Activated T-helper 17 cell treated with anti-CD3 and anti-CD28 coated beads, Interleukin-2, amount 50 U/mL, for 72 hours (primary cell): Measurements from ENCODE around the gene GALR2. TPM values are rescaled to one million over a fixed set of nuclear protein-coding genes. Genes with fewer than 3 reads are reported as not detected.
"Not testable (repeated sequence)": the region's sequence is repeated elsewhere in the genome, so short reads cannot be mapped to it uniquely, and the experiment has no call there.

ENCODE experiments used
- ATAC-seq: fragments of 150-1000 bp; cut with Tn5 transposase; replicated peaks from 2 replicates; pipeline ENCODE4 v1.10.0; 2021; ENCODE audit warnings: mild to moderate bottlenecking, moderate library complexity
- H3K27ac Mint-ChIP-seq: one replicate; pipeline ENCODE4 v1.8.0; 2022; ENCODE audit warnings: mixed read lengths
- H3K27me3 Mint-ChIP-seq: one replicate; pipeline ENCODE4 v1.8.0; 2022; ENCODE audit warnings: mixed read lengths
- H3K36me3 Mint-ChIP-seq: one replicate; pipeline ENCODE4 v1.8.0; 2022; ENCODE audit warnings: low read depth, mild to moderate bottlenecking, mixed read lengths
- H3K4me1 Mint-ChIP-seq: one replicate; pipeline ENCODE4 v1.8.0; 2022; ENCODE audit warnings: mixed read lengths
- H3K4me3 Mint-ChIP-seq: one replicate; pipeline ENCODE4 v1.8.0; 2022; ENCODE audit warnings: mild to moderate bottlenecking, mixed read lengths
- H3K9me3 Mint-ChIP-seq: one replicate; pipeline ENCODE4 v1.8.0; 2022; ENCODE audit warnings: mixed read lengths
- total RNA-seq, 2 donors: library from RNA; stranded (reverse); gene quantifications; one replicate each; pipeline ENCODE4 v1.2.3, GENCODE V29; 2022

GALR2 gene
- total RNA-seq, 2 donors from 2014 or later, result 7.5 to 14.8 TPM

GRCh38 chr17:76065775-76066174, 8.8 kb upstream of the GALR2 start:
- no peak overlapping the region for H3K4me3 Mint-ChIP-seq
- peaks cover 98% of the 10 kb centered on the region for H3K36me3 Mint-ChIP-seq
- peaks cover 31% of the 10 kb centered on the region for H3K4me1 Mint-ChIP-seq
- H3K27me3 Mint-ChIP-seq, result no peaks in the 10 kb centered on the region
- no peaks in the 10 kb centered on the region for H3K9me3 Mint-ChIP-seq
- no peak for ATAC-seq
- no peak overlapping the region for H3K27ac Mint-ChIP-seq

- H3K27me3 Mint-ChIP-seq, result peaks cover 14% of the 10 kb centered on the region
- H3K27ac Mint-ChIP-seq, result peak overlapping the region; percentile 100
- ATAC-seq, result peak; percentile 80
- peaks cover 82% of the 10 kb centered on the region for H3K36me3 Mint-ChIP-seq
- no peaks in the 10 kb centered on the region for H3K9me3 Mint-ChIP-seq
- H3K4me3 Mint-ChIP-seq, result peak overlapping the region; percentile 99
- peaks cover 22% of the 10 kb centered on the region for H3K4me1 Mint-ChIP-seq
These were observed 2.9 kb upstream of the GALR2 start for GRCh38 chr17:76071531-76072147.

- Mint-ChIP-seq H3K4me1 (peaks cover 22% of the 10 kb centered on the region), H3K27ac (peak within 1 kb of the TSS; percentile 100), H3K9me3 (no peaks in the 10 kb centered on the region), H3K27me3 (peaks cover 18% of the 10 kb centered on the region), H3K36me3 (peaks cover 80% of the 10 kb centered on the region), H3K4me3 (peak within 1 kb of the TSS; percentile 99)
- peak; percentile 74 for ATAC-seq
These were observed 2.3 kb upstream of the GALR2 start, which contains the start of gene SRP68 for GRCh38 chr17:76072148-76072858. TSS of gene SRP68 (minus strand) at chr17:76072517. CDS start at chr17:76072491, 26 bp downstream.

GRCh38 chr17:76075364-76076145, 974 bp downstream of the GALR2 start:
- peaks cover 13% of the 10 kb centered on the region for H3K4me1 Mint-ChIP-seq
- no peaks in the 10 kb centered on the region for H3K9me3 Mint-ChIP-seq
- peaks cover 23% of the 10 kb centered on the region for H3K27me3 Mint-ChIP-seq
- peak overlapping the region; percentile 70 for H3K4me3 Mint-ChIP-seq
- H3K36me3 Mint-ChIP-seq, result peaks cover 53% of the 10 kb centered on the region
- no peak overlapping the region for H3K27ac Mint-ChIP-seq
- ATAC-seq, result no peak

GRCh38 chr17:76076146-76076764, 1.7 kb downstream of the GALR2 start:
- ATAC-seq, result no peak
- H3K36me3 Mint-ChIP-seq, result peaks cover 47% of the 10 kb centered on the region
- H3K9me3 Mint-ChIP-seq, result no peaks in the 10 kb centered on the region
- H3K4me1 Mint-ChIP-seq, result peaks cover 9% of the 10 kb centered on the region
- H3K27ac Mint-ChIP-seq, result no peak overlapping the region
- peak overlapping the region; percentile 70 for H3K4me3 Mint-ChIP-seq
- peaks cover 23% of the 10 kb centered on the region for H3K27me3 Mint-ChIP-seq

GRCh38 chr17:76076765-76077583, 2.4 kb downstream of the GALR2 start:
- Mint-ChIP-seq H3K27me3 (peaks cover 23% of the 10 kb centered on the region), H3K9me3 (no peaks in the 10 kb centered on the region), H3K4me3 (peak overlapping the region; percentile 70), H3K4me1 (peaks cover 9% of the 10 kb centered on the region), H3K27ac (no peak overlapping the region), H3K36me3 (peaks cover 40% of the 10 kb centered on the region)
- ATAC-seq, result no peak

- Mint-ChIP-seq H3K4me1 (peaks cover 9% of the 10 kb centered on the region), H3K27me3 (peaks cover 23% of the 10 kb centered on the region), H3K4me3 (no peak overlapping the region), H3K9me3 (no peaks in the 10 kb centered on the region), H3K36me3 (peaks cover 38% of the 10 kb centered on the region), H3K27ac (no peak overlapping the region)
- no peak for ATAC-seq
These were observed 3.1 kb downstream of the GALR2 start for GRCh38 chr17:76077584-76078110.

GRCh38 chr17:76078370-76078769, 3.8 kb downstream of the GALR2 start:
- not testable (repeated sequence) for H3K4me1 Mint-ChIP-seq, H3K9me3 Mint-ChIP-seq, ATAC-seq
- H3K27me3 Mint-ChIP-seq, result peaks cover 23% of the 10 kb centered on the region
- H3K4me3 Mint-ChIP-seq, result peak overlapping the region; percentile 19
- H3K36me3 Mint-ChIP-seq, result peaks cover 41% of the 10 kb centered on the region
- H3K27ac Mint-ChIP-seq, result peak overlapping the region; percentile 36

- no peak for ATAC-seq
- H3K9me3 Mint-ChIP-seq, result no peaks in the 10 kb centered on the region
- peaks cover 41% of the 10 kb centered on the region for H3K36me3 Mint-ChIP-seq
- peaks cover 19% of the 10 kb centered on the region for H3K27me3 Mint-ChIP-seq
- peak within 1 kb of the TSS; percentile 19 for H3K4me3 Mint-ChIP-seq
- peaks cover 9% of the 10 kb centered on the region for H3K4me1 Mint-ChIP-seq
- H3K27ac Mint-ChIP-seq, result peak within 1 kb of the TSS; percentile 36
These were observed 4.4 kb downstream of the GALR2 start, which contains the start of gene ZACN for GRCh38 chr17:76078860-76079534. TSS of gene ZACN (plus strand) at chr17:76079182. CDS start at chr17:76079265, 83 bp downstream.

GRCh38 chr17:76079535-76079955, 5.0 kb downstream of the GALR2 start:
- no peak for ATAC-seq
- no peaks in the 10 kb centered on the region for H3K9me3 Mint-ChIP-seq
- no peak overlapping the region for H3K27ac Mint-ChIP-seq
- peaks cover 46% of the 10 kb centered on the region for H3K36me3 Mint-ChIP-seq
- H3K27me3 Mint-ChIP-seq, result peaks cover 19% of the 10 kb centered on the region
- H3K4me1 Mint-ChIP-seq, result peaks cover 9% of the 10 kb centered on the region
- no peak overlapping the region for H3K4me3 Mint-ChIP-seq

GRCh38 chr17:76079956-76080767, 5.6 kb downstream of the GALR2 start:
- H3K9me3 Mint-ChIP-seq, result no peaks in the 10 kb centered on the region
- peaks cover 4% of the 10 kb centered on the region for H3K4me1 Mint-ChIP-seq
- H3K27me3 Mint-ChIP-seq, result peaks cover 14% of the 10 kb centered on the region
- H3K4me3 Mint-ChIP-seq, result no peak overlapping the region
- H3K27ac Mint-ChIP-seq, result no peak overlapping the region
- peaks cover 46% of the 10 kb centered on the region for H3K36me3 Mint-ChIP-seq
- no peak for ATAC-seq

- Mint-ChIP-seq H3K27me3 (peaks cover 9% of the 10 kb centered on the region), H3K27ac (no peak overlapping the region), H3K4me1 (no peaks in the 10 kb centered on the region), H3K9me3 (no peaks in the 10 kb centered on the region), H3K4me3 (no peak overlapping the region), H3K36me3 (peaks cover 46% of the 10 kb centered on the region)
- no peak for ATAC-seq
These were observed 6.2 kb downstream of the GALR2 start for GRCh38 chr17:76080768-76081287.
